Thyroid gland (tissue), 4 donors: ENCODE measurements around the gene PLEKHB2. TPM values are rescaled to one million over a fixed set of nuclear protein-coding genes. Genes with fewer than 3 reads are reported as not detected.
A peak's percentile ranks its signal among the peaks of the same experiment; 100 is the strongest.
"Not testable (repeated sequence)": the region's sequence is repeated elsewhere in the genome, so short reads cannot be mapped to it uniquely, and the experiment has no call there.

Experiments
- DNase-seq, 2 donors: peaks; one replicate each; pipeline ENCODE4 v3.0.0-alpha.2; 2019
- H3K27ac ChIP-seq, 3 donors: fragments of 200-600 bp; sonication (generic); 1 replicate in 2 of 3; 2 replicates in 1 of 3; pipeline ENCODE4 v1.5.1; 2016 to 2019; ENCODE audit warnings: mild to moderate bottlenecking in 1 of 3, moderate library complexity in 1 of 3
- H3K27me3 ChIP-seq: fragments of 200-600 bp; sonication (generic); one replicate; pipeline ENCODE4 v1.5.1; 2019
- H3K36me3 ChIP-seq, 2 donors: fragments of 200-600 bp; sonication (generic); one replicate each; pipeline ENCODE4 v1.5.1; 2016 to 2019
- H3K4me1 ChIP-seq, 2 donors: fragments of 200-600 bp; sonication (generic); one replicate each; pipeline ENCODE4 v1.5.1; 2017 to 2019
- H3K4me3 ChIP-seq, 3 donors: fragments of 200-600 bp; sonication (generic); replicated peaks in 1 of 3; 1 replicate in 2 of 3; 2 replicates in 1 of 3; pipeline ENCODE4 v1.5.1; 2016; ENCODE audit warnings: mild to moderate bottlenecking in 1 of 3
- H3K9me3 ChIP-seq: fragments of 200-600 bp; sonication (generic); one replicate; pipeline ENCODE4 v1.5.1; 2017
- POLR2A ChIP-seq, 2 donors: fragments of 450-650 bp; IDR thresholded peaks; one replicate each; pipeline ENCODE4 v1.6.1; 2017; ENCODE audit warnings: antibody characterized with exemption in 2 of 2, mild to moderate bottlenecking in 2 of 2, moderate library complexity in 1 of 2
- WGBS, 2 donors: methylation state at CpG; one replicate each; pipeline ENCODE4 v1.1.5; 2017; 5-methylcytosine and 5-hydroxymethylcytosine counted together
- intact Hi-C: fragments of 100-400 bp; cut with DNase I; formaldehyde crosslinking; loops from one replicate; pipeline ENCODE4 v1.15.1; 2023
- total RNA-seq, 4 donors: library from RNA; depleted of rRNA; stranded (reverse); fragments of >200 nt; gene quantifications; one replicate each; pipeline ENCODE4 v1.2.3, GENCODE V29; 2016
- TF ChIP-seq, protein P1 (sequence below), 6 experiments: fragments of 200-600 bp in 3 of 6; fragments of 450-650 bp in 3 of 6; sonication (generic) in 3 of 6; IDR thresholded peaks; one replicate each; pipeline ENCODE4 v1.5.1; 2016 to 2019; ENCODE audit warnings: antibody characterized with exemption in 6 of 6, mild to moderate bottlenecking in 2 of 6, inconsistent platforms in 1 of 6, moderate library complexity in 1 of 6

The PLEKHB2 gene
- total RNA-seq, 4 donors from 2014 or later: 87.3 to 122 (median 103) TPM

DNA sequence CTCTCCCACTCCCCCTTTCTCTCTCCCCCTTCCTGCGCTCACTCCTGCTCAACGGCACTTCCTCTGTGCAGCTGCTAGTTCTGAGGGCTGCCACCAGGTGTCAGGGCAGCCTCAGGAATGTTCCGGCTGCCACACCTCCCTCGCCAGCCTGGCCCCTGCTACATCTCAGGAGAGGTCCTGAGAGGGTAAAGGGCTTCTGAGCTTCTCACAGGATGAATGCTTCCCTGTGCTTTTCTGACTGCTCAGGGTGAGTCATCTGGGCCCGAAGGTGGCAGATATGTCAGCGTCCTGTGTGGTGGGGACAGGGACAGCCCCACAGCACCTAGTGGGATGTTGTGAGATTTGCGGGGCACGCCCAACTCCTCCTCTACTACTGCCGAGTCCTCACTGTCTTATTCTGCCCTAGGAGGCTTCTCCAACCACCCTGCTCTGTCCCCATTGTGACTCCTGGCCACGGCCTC, 49.0 kb downstream of the PLEKHB2 start:
- intact Hi-C loops: no loop called here
- Histone ChIP-seq H3K27me3 (no peaks in the 10 kb centered on the region), H3K9me3 (no peaks in the 10 kb centered on the region), H3K36me3 (peaks cover 0 to 2% of the 10 kb centered on the region in 2 donors), H3K27ac (no peak overlapping the region), H3K4me3 (no peak overlapping the region), H3K4me1 (peaks cover 0 to 2% of the 10 kb centered on the region in 2 donors)
- DNase-seq: peak; percentile 54 to 60
- WGBS, 2 donors: 35 to 39% methylated on average over 10 of the region's 10 CpGs
- TF ChIP-seq POLR2A (IDR thresholded peaks at IDR 0.05): no peak
- TF ChIP-seq, protein P1, sequence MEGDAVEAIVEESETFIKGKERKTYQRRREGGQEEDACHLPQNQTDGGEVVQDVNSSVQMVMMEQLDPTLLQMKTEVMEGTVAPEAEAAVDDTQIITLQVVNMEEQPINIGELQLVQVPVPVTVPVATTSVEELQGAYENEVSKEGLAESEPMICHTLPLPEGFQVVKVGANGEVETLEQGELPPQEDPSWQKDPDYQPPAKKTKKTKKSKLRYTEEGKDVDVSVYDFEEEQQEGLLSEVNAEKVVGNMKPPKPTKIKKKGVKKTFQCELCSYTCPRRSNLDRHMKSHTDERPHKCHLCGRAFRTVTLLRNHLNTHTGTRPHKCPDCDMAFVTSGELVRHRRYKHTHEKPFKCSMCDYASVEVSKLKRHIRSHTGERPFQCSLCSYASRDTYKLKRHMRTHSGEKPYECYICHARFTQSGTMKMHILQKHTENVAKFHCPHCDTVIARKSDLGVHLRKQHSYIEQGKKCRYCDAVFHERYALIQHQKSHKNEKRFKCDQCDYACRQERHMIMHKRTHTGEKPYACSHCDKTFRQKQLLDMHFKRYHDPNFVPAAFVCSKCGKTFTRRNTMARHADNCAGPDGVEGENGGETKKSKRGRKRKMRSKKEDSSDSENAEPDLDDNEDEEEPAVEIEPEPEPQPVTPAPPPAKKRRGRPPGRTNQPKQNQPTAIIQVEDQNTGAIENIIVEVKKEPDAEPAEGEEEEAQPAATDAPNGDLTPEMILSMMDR (IDR thresholded peaks at IDR 0.05): peak; percentile 47 to 91 (median 83)

DNA sequence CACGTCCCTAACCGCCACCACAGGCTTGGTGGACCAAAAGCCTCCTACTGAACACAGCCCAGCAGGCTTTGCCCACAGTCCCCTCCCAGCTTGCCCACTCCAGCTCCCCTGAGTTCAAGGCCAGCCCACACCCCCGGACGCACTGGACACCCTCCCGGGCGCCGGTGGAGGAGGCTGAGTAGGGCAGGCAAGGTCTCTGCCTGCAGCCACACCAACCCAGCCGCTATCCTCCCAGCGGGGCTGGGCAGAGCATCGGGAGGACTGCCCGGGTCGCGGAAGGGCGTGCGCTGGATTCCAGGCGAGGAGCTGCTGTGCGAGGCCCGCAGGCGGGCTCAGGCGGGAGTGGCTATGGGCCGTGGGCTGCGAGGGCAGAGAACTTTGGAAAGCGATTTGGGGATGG, 49.5 kb downstream of the PLEKHB2 start:
- Histone ChIP-seq H3K4me3 (no peak overlapping the region), H3K9me3 (no peaks in the 10 kb centered on the region), H3K27ac (no peak overlapping the region), H3K36me3 (peaks cover 0 to 2% of the 10 kb centered on the region in 2 donors), H3K27me3 (no peaks in the 10 kb centered on the region), H3K4me1 (no peaks in the 10 kb centered on the region)
- 89 to 90% methylated on average over 23 of the region's 23 CpGs for WGBS, 2 donors
- intact Hi-C loops: no loop called here
- no peak for TF ChIP-seq POLR2A (IDR thresholded peaks at IDR 0.05)
- TF ChIP-seq, protein P1 (IDR thresholded peaks at IDR 0.05): no peak
- no peak for DNase-seq

DNA sequence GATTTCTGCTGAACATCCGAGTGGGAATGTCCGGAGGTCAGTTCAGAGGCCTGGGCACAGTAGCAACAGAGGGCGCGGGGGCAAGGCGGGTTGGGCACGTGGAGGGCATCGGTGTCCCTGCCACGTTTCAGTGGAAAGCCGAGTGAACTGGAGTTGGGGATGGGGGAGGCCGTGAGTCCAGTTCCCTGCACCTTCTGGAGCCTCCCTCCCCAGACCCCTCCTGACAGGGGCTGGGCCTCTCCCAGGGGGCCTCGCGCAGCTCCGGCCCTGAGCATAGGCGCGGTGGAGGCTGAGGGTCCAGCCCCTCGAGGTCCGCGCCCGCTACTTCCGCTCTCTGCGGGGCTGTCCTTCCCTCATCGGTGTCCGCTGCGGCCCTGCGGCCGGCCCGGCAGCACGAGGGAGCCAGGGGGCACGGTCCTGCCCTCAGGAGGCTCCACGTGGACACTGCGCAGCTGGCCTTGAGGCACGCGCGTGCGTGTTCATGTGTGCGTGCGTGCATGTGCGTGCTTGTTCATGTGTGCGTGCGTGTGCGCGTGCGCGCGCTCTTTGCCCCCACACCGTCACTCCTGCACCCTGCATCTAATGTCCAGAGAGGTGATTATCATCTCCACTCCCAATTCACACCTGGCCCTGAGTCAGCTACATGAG, 50.2 kb downstream of the PLEKHB2 start:
- Histone ChIP-seq H3K27me3 (no peaks in the 10 kb centered on the region), H3K4me3 (no peak overlapping the region), H3K9me3 (no peaks in the 10 kb centered on the region), H3K4me1 (no peaks in the 10 kb centered on the region), H3K36me3 (peaks cover 0 to 2% of the 10 kb centered on the region in 2 donors), H3K27ac (no peak overlapping the region)
- WGBS, 2 donors: 95 to 97% methylated on average over 44 to 46 of the region's 46 CpGs
- intact Hi-C loops: no loop called here
- no peak for DNase-seq
- TF ChIP-seq, protein P1 (IDR thresholded peaks at IDR 0.05): no peak
- TF ChIP-seq POLR2A (IDR thresholded peaks at IDR 0.05): no peak

DNA sequence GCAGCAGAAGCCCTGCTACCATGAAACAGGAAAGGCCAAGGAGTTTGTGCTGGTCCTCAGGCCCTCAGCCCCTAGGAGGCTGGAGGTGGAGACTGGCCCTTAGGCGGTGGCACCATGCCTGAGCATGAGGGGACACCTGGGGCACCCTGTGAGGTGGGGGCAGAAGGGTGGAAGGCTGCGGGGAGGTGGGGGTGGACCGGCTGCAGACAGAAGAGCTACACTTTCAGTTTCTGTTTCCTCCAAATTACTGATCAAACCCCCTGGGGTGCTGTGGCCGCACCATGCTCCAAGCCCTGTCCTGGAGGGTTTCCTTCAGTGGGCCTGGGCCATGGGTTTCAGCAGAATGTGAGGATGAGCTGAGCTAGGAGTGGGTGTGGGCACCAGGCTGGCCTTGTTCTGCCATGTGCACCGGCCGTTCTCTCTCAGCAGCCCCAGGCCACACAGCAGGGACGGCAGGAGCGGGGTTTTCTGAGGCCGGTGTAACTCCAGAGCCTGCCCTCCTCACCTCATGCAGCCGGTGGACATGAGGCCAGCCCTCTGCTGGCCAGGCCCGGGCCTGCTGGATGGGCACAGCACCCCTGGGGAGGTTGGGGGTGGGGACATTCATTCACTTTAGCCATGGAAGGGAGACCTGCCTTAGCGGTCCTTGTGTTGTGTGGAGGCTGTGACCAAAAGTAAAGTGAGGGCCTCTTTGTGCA, 51.5 kb downstream of the PLEKHB2 start:
- Histone ChIP-seq H3K9me3 (no peaks in the 10 kb centered on the region), H3K27me3 (no peaks in the 10 kb centered on the region), H3K4me1 (no peaks in the 10 kb centered on the region), H3K27ac (no peak overlapping the region), H3K36me3 (no peaks in the 10 kb centered on the region), H3K4me3 (no peak overlapping the region)
- no peak for DNase-seq
- intact Hi-C loops: no loop called here
- 74 to 90% methylated on average over 5 to 12 of the region's 12 CpGs for WGBS, 2 donors
- TF ChIP-seq, protein P1 (IDR thresholded peaks at IDR 0.05): no peak
- no peak for TF ChIP-seq POLR2A (IDR thresholded peaks at IDR 0.05)

DNA sequence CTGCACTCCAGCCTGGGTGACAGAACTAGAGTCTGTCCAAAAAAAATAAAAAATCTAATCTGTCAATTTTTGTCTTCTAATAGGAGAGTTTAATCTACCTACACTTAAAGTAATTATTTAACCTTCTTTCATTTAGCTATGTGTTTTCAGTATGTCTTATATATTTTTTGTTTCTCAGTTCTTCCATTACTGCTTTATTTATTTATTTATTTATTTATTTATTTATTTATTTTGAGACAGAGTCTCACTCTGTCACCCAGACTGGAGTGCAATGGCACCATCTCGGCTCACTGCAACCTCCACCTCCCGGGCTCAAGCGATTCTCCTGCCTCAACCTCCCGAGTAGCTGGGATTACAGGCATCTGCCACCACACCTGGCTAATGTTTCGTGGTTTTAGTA, 60.4 kb downstream of the PLEKHB2 start:
- H3K27me3 ChIP-seq, H3K36me3 ChIP-seq, H3K4me3 ChIP-seq, H3K9me3 ChIP-seq, DNase-seq, H3K4me1 ChIP-seq, H3K27ac ChIP-seq, intact Hi-C loops: not testable (repeated sequence)
- 94 to 96% methylated on average over 5 of the region's 5 CpGs for WGBS, 2 donors
